Suprapubic skin (tissue), 4 donors: Measurements from ENCODE around the gene MCF2L2.

Experiments
- EP300 ChIP-seq: sonication (generic); formaldehyde crosslinking; IDR thresholded peaks from one replicate; pipeline ENCODE4 v1.6.1; 2017; ENCODE audit warnings: antibody characterized with exemption
- POLR2A ChIP-seq, 2 donors: fragments of 450-650 bp; IDR thresholded peaks; one replicate each; pipeline ENCODE4 v1.6.1; 2017; ENCODE audit warnings: antibody characterized with exemption in 2 of 2, mild to moderate bottlenecking in 2 of 2, moderate library complexity in 2 of 2
- POLR2AphosphoS5 ChIP-seq, 3 donors: sonication (generic); formaldehyde crosslinking; IDR thresholded peaks; one replicate each; pipeline ENCODE4 v1.6.1; 2017; ENCODE audit warnings: antibody characterized with exemption in 3 of 3
- TF ChIP-seq, protein P1 (sequence below), 2 donors: fragments of 200-600 bp in 1 of 2; fragments of 450-650 bp in 1 of 2; sonication (generic) in 1 of 2; IDR thresholded peaks; one replicate each; pipeline ENCODE4 v1.5.1; 2016 to 2019; ENCODE audit warnings: antibody characterized with exemption in 2 of 2, mild to moderate bottlenecking in 1 of 2, moderate library complexity in 1 of 2

DNA sequence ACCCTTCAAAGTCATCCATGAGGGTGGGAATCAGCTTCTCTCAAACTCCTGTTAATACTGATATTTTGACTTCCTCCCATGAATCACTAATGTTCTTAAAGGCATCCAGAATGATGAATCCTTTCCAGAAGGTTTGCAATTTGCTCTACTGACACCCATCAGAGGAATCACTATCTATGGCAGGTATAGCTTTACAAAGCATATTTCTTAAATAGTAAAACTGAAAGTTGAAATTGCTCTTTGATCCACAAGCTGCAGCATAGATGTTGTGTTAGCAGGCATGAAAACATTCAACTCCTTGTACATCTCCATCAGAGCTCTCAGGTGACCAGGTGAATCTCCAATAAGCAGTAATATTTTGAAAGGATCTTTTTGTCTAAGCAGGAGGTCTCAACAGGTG, 109.0 kb downstream of the MCF2L2 start:
- TF ChIP-seq, protein P1, sequence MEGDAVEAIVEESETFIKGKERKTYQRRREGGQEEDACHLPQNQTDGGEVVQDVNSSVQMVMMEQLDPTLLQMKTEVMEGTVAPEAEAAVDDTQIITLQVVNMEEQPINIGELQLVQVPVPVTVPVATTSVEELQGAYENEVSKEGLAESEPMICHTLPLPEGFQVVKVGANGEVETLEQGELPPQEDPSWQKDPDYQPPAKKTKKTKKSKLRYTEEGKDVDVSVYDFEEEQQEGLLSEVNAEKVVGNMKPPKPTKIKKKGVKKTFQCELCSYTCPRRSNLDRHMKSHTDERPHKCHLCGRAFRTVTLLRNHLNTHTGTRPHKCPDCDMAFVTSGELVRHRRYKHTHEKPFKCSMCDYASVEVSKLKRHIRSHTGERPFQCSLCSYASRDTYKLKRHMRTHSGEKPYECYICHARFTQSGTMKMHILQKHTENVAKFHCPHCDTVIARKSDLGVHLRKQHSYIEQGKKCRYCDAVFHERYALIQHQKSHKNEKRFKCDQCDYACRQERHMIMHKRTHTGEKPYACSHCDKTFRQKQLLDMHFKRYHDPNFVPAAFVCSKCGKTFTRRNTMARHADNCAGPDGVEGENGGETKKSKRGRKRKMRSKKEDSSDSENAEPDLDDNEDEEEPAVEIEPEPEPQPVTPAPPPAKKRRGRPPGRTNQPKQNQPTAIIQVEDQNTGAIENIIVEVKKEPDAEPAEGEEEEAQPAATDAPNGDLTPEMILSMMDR (IDR thresholded peaks at IDR 0.05): no peak
- TF ChIP-seq POLR2AphosphoS5 (IDR thresholded peaks at IDR 0.05) (no peak), EP300 (no peak), POLR2A (IDR thresholded peaks at IDR 0.05) (no peak)
